ENCODE data around the gene APCDD1L.
"Not testable (repeated sequence)": the region's sequence is repeated elsewhere in the genome, so short reads cannot be mapped to it uniquely, and the experiment has no call there.

The APCDD1L gene

GRCh38 chr20:58416835-58417234 lies 98.4 kb downstream of the APCDD1L start:
- no peak for TF ChIP-seq REST (IDR thresholded peaks at IDR 0.05; ENCODE audit: insufficient replicate concordance, low read depth)
- no peak for TF ChIP-seq GABPA (IDR thresholded peaks at IDR 0.05; ENCODE audit: low read depth)
- no peak; the same call in 1 of the 2 replicates for TF ChIP-seq SPI1 (IDR thresholded peaks at IDR 0.05; ENCODE audit: borderline replicate concordance, low read depth)
- no peak for TF ChIP-seq POLR2AphosphoS5 (IDR thresholded peaks at IDR 0.05; ENCODE audit: low read depth)
- TF ChIP-seq CTCF (IDR thresholded peaks at IDR 0.05; ENCODE audit: insufficient read depth, low read length), result no peak
- DNase-seq (ENCODE audit: low read depth in 1 of 2, low spot score in 1 of 2), result no peak
- no peak overlapping the region for H3K27ac ChIP-seq (replicated peaks)
- no peaks in the 10 kb centered on the region for H3K27me3 ChIP-seq (ENCODE audit: insufficient read depth, poor library complexity, severe bottlenecking)
- H3K4me3 ChIP-seq (replicated peaks; ENCODE audit: insufficient read depth, low read length), result no peak overlapping the region

GRCh38 chr20:58416057-58416456 lies 99.1 kb downstream of the APCDD1L start:
- no peak for TF ChIP-seq SPI1 (IDR thresholded peaks at IDR 0.05; ENCODE audit: borderline replicate concordance, low read depth)
- no peak for TF ChIP-seq POLR2AphosphoS5 (IDR thresholded peaks at IDR 0.05; ENCODE audit: low read depth)
- TF ChIP-seq REST (IDR thresholded peaks at IDR 0.05; ENCODE audit: insufficient replicate concordance, low read depth), result no peak
- no peak for TF ChIP-seq CTCF (IDR thresholded peaks at IDR 0.05; ENCODE audit: insufficient read depth, low read length)
- no peak for TF ChIP-seq GABPA (IDR thresholded peaks at IDR 0.05; ENCODE audit: low read depth)
- no peak for DNase-seq (ENCODE audit: low read depth in 1 of 2, low spot score in 1 of 2)
- H3K27ac ChIP-seq (replicated peaks), result no peak overlapping the region
- H3K4me3 ChIP-seq (replicated peaks; ENCODE audit: insufficient read depth, low read length), result no peak overlapping the region
- no peaks in the 10 kb centered on the region for H3K27me3 ChIP-seq (ENCODE audit: insufficient read depth, poor library complexity, severe bottlenecking)

- not testable (repeated sequence) for DNase-seq (ENCODE audit: low read depth in 1 of 2, low spot score in 1 of 2); H3K27me3 ChIP-seq (ENCODE audit: insufficient read depth, poor library complexity, severe bottlenecking)
Measured at GRCh38 chr20:58414786-58415185, 100.4 kb downstream of the APCDD1L start.

GRCh38 chr20:58414216-58414615 lies 101.0 kb downstream of the APCDD1L start:
- H3K4me3 ChIP-seq (replicated peaks; ENCODE audit: insufficient read depth, low read length); H3K27ac ChIP-seq (replicated peaks); DNase-seq (ENCODE audit: low read depth in 1 of 2, low spot score in 1 of 2); H3K27me3 ChIP-seq (ENCODE audit: insufficient read depth, poor library complexity, severe bottlenecking): not testable (repeated sequence)

More at GRCh38 chr20:58414786-58415185, 100.4 kb downstream of the APCDD1L start:
- not testable (repeated sequence) for H3K4me3 ChIP-seq (replicated peaks; ENCODE audit: insufficient read depth, low read length); H3K27ac ChIP-seq (replicated peaks)

Data from HL-60 (cell line).